ENCODE data around the gene PRDM10. TPM values are rescaled to one million over a fixed set of nuclear protein-coding genes. Genes with fewer than 3 reads are reported as not detected.
"Not testable (repeated sequence)": the region's sequence is repeated elsewhere in the genome, so short reads cannot be mapped to it uniquely, and the experiment has no call there.

Gene PRDM10
- polyA plus RNA-seq, 4 donors = 8.3 to 10.8 (median 10.3) TPM

DNA sequence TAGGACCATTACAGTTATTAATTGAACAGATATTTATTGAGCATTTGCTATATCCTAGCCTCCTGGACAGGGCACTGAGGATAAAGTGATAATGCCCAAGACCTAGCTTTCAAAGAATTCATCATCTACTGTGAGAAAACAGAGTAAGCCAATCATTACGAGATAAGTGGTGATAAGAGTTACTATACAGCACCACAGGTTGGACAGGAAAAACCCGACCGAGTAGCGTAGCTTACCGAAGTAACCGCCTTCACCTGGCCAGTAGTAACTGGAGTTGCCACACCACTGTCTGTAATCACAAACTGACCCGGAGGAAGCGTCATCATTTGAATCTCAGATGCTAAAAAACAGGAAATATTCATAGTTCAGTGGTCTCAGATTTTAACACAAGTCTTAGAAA is 97.2 kb downstream of the PRDM10 start:
- no peak for DNase-seq (ENCODE audit: low read depth in 4 of 4, low spot score in 3 of 4)

DNA sequence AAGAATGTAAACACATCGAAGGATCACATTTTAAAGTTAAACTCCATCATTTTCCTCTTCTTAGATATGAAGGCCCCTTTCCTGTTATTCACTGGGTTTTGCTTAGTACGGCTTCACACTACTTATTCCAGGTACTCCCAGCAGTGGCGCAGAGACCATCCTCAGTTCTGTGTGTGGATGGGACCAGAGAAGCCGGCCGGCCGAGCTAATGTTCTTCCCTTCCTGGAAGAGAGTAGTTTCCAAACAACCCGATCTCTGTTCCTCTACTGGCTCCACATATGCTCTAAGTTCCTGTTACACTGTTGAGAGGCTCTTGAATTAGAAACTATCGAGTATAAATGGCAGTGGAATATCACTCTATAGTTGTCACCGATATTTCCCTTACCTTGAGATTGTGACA is 106.6 kb downstream of the PRDM10 start:
- no peak for DNase-seq (ENCODE audit: low read depth in 4 of 4, low spot score in 3 of 4)

DNA sequence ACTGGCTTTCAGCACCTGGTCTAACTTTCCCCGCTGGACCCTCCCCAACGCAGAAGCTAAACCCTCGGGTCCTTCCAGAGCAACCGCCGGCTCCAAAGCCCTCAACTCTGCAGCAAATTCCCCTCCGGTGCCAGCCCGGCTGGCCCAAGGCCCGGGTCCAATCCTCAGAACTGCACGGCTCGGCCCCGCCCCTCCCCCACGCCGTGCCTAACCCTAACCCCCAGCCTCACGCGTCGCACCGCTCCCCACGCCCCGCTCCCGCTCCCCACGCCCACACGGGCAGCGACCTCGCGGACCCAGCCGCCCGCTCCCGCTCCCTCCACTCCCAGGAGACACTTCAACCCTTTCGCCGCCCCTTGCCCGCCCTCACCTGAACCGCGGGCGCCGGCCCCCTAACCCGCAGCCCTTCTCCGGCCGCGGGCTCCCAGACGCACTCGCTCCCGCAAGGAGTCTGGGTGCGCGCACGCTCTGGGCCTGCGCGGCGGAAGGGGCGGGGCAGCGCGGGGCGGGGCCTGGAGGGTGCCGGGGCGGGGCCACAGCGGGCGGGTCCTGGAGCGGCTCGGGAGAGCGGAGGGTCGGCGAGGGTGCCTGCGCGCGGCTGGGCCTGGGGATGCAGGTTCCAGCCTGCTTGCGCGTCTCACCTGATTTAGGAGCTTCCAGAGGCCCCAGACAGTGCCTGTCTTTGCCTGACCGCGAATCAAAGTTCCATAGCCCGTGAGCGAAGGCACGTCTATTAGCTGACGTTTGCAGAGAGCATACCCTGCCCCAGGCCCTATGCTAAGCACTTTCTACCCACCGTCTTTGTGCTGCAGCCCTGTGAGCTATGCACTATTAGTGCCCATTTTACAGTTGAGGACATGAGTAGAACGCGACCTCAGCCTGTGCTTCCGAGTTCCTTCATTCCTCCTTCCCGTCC is 107.3 kb downstream of the PRDM10 start, which contains the start of gene NFRKB:
TSS of gene NFRKB (minus strand) at position 453 of the 916 bp plus-strand sequence. CDS start 2,729 bp downstream, outside the sequence.
- DNase-seq (ENCODE audit: low read depth in 4 of 4, low spot score in 3 of 4) = peak; percentile 67 to 75 (median 72)

DNA sequence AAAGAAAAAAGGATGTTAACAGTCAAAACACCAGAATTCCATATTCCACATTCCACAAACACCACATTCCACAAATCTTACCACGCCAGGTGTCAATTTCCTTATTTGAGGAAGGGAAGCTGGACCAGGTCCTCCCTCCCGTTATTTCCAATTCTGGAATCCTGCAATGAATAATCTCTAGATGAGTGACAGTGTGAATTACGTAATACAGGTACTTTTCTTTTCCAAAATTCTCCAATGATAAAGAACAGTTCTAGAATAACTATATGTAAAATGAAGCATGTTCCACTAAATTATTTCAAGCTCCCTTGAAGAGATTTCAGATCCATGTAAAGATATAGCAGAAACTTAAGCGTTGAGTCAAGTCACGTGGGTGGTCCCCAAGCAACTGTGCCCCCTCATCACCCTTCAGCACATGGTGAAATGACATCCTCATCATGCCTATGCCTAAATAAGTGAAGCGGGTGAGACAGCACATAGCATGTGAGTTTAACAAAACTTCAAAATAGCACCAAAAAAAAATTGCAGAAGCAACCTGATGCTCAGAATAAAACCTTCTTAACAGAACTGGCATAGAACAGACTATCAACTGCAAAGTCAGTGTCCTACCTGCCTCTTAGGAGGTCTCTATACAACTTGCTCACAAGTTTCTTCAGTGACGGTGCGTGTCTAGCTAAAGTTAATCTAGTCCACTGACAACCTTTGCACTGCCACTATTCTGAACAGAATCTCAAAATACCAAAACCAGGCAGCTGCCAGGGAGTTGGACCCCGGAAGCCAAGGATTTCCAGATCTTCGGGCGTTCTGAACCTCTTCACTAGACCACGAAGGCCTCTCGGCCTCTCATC is 108.1 kb downstream of the PRDM10 start:
- DNase-seq (ENCODE audit: low read depth in 4 of 4, low spot score in 3 of 4) = peak in 2 of 4 donors; percentile 7 to 10

DNA sequence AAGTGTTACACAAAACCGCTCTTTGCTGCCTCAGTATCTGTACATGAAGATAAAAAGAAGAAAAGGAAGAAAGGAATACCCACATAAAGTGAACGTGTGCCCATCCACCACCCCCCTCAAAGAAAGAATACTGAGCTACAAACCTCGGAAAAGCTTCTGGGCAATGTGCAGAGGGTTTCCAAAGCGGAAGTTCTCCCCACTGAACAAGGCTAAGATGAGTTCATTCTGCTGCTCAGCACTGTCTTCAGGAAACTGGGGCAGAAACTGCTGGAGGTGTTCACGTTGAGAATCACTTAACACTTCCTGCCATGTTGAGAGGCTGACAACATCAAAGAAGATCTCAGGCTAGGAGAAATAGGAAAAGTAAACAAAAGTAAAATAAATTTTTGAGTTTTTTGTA is 114.2 kb downstream of the PRDM10 start:
- no peak for DNase-seq (ENCODE audit: low read depth in 4 of 4, low spot score in 3 of 4)

DNA sequence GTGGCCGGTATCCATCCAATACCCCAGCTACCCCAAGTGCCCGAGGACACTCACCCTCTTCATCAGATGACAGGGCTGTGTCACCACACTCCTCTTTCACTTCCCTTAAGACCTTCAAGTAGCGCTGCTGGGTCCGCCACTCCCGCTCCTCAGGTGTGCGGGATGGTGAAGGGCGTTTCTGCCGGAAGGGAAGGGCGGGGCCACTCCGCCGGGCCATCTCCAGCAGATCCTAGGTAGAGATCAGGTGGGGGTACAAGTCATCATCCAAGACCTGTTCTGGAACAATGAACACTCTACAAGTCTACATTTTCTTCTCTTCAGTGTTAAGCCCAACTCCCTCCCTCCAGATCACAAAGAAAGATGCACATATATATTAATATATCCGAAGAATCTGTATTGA is 117.3 kb downstream of the PRDM10 start:
- DNase-seq (ENCODE audit: low read depth in 4 of 4, low spot score in 3 of 4) = no peak

DNA sequence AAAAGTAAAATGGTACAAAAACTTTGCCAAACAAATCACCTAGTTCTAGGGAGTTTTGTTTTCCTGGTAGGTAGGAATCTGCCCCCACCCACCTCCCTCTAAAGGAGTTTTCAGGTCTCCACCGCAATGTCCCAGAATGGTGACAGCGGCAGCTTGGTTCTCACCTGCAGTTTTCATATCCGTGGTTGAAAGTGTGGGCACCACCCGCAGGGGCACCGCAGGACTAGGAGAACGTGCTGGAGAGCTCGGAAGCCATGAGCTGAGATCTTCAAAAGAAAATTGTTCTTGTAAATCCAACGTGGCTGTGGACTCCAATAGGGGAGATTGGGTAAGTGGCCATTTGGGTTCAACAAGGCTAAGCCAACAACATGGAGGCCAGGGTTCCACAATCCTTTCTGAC is 118.1 kb downstream of the PRDM10 start:
- DNase-seq (ENCODE audit: low read depth in 4 of 4, low spot score in 3 of 4) = no peak

DNA sequence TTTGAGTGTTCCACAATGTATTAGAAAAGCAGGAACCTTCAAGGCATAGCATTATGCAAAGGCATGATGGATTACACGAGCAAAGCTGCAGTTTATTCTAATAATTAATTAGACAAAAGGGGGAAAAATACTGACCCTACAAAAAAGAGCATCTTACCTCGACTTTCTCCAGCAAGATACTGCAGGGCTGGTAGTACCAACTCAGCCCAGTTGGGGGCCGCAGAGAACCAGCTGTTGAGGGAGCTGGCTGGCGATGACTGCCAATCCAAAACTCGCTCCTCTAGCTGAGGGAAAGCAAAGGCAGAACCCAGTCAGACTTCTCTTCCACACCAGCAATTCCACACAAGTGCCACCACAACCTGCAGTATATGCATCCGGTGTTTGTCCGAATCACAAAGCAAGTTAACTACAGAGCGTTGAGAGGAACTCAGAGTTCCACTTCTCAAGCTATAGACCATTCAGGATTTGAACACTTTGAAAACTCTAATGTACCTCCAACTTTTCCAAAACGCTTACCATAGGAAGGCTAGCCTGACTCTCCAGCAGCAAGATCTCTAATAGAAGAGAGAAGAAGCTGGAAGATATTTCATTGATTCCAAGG is 121.0 kb downstream of the PRDM10 start:
- DNase-seq (ENCODE audit: low read depth in 4 of 4, low spot score in 3 of 4) = no peak

DNA sequence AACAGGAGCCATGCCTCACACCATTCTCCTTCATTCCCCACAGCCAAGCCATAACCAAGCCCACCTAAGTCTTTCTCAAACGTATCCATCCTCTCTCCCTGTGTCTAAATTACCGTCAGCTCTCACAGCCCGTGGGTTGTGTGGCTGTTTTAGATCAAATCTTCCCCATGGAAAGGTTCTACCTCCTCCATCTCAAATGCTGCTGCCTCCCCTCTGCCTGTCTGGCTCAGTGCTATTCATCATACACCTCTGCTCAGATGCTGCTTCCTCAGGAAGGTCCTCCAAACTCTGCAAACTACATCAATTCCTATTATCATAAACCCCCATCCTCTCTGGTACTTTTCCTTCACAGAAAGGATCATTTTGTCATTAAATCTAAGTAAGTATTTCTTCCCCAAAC is 122.3 kb downstream of the PRDM10 start:
- no peak for DNase-seq (ENCODE audit: low read depth in 4 of 4, low spot score in 3 of 4)

DNA sequence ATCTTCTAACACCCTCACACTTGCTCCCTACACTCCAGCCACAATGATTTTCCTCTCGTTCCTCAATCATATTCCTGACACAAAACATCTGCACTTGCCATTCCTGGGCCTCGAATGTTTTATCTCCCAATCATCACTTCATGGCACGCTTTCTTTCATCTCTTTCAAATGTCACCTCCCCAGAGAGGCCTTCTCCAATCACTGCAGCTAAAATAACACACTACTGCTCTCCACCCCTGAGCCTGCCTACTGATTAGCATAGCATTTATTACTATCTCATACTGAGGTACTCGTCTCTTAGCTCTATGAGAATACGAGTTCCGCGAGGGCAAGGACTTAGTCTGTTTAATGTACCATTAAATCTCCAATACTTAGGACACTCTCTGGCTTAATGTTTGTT is 130.7 kb downstream of the PRDM10 start:
- no peak for DNase-seq (ENCODE audit: low read depth in 4 of 4, low spot score in 3 of 4)

DNA sequence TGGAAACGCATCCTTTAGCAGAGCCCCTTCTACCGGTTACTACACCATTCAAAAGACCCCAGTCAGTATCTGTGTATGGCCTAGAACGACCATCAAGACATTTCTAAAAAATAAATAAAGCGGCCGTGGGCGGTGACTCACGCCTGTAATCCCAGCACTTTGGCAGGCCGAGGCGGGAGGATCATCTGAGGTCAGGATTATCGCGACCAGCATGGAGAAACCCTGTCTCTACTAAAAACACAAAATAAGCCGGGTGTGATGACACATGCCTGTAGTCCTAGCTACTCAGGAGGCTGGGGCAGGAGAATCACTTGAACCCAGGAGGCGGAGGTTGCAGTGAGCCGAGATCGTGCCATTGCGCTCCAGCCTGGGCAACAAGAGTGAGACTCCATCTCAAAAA is 134.0 kb downstream of the PRDM10 start:
- not testable (repeated sequence) for DNase-seq (ENCODE audit: low read depth in 4 of 4, low spot score in 3 of 4)

DNA sequence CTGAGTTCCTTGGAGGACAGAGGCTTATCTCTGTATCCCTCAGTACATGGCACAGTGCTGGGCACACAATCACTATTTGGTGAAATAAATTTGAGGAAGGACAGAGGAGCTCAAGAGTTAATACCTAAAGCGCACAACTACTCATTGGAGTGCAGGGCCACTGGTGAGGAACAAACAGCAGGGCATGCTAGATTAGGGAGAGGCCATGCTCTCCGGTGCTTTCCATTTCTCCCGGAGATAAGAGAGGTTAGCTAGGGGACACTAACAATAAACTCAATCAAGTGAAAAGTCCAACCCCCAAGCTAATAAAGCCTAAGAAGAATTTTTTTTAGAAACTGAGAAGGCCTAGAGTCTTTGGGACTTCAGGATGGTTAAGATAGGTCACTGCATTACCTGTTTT is 136.3 kb downstream of the PRDM10 start:
- DNase-seq (ENCODE audit: low read depth in 4 of 4, low spot score in 3 of 4) = no peak

DNA sequence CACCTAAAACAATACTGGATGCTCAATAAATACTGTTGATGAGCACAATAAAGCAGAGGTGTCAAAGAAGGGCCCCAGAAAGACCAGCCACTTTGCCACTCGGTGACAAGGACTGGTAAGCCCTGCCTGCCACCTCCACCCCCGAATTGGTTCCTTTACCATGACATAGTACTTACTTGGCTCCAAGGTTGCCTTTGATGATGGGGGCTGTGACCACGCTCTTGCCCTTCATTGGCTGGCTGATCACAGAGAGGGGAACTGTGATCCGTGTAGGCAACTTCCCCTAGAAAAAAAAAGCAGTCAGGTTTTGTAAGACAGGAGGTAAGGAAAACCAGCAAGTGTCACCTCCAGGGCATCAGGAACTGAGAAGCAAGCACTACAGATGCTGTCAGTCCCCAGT is 136.9 kb downstream of the PRDM10 start:
- DNase-seq (ENCODE audit: low read depth in 4 of 4, low spot score in 3 of 4) = no peak

DNA sequence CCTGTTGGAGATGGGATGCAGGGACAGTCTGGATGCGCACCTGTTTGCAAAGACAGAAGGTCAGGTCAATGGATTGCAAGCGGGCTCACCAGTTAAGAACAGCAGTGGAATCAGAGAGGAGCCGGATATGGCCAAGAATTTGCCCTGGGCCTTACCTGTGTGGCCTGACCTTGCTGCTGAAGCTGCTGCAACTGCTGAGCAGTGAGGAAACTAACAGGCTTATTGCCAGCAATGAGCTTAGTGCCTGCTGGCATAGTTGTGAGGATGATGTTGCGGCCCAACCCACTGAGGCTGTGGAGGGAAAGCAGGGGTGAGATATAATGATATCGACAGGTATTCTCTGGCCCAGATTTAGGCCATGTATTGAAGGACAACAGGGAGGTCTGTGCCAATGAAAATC is 137.8 kb downstream of the PRDM10 start:
- no peak for DNase-seq (ENCODE audit: low read depth in 4 of 4, low spot score in 3 of 4)

DNA sequence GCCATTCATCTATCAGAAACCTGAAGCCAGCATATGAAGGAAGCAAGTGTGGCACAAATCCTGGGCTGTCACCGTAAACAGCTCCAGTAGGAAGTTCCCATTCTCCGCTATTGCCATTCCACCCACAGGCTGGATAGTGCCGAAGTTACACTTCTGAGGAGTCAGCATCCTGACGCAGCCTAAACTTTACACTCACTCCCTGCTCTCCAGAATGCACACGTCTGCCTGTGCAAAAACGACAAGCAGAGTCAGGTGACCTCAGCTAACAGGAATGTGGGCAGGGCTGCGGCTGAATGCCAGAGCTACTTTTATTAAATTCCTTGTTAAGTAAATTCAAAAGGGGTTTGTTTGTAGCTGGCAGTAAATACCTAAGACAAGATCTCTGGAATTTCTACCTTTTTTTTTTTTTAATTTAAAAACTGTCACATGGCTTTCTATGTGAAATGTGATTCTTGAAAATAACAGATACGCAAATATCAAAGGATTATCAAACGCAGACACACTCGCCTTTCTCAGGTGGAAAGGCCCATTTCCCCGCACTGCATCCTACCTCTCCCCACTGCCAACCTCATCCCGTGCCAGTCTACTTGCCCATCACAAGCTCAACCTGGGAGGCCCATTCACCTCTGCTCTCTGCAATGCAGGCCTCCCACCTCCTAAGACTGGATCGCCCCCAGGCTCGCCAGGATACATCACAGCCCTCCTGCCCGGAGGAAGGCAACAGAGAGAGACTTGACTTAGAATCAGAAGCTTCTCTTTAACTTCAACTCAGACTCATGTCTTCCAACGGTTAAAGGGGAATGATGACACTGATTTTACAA is 140.7 kb downstream of the PRDM10 start:
- peak; percentile 39 to 80 (median 74) for DNase-seq (ENCODE audit: low read depth in 4 of 4, low spot score in 3 of 4)

DNA sequence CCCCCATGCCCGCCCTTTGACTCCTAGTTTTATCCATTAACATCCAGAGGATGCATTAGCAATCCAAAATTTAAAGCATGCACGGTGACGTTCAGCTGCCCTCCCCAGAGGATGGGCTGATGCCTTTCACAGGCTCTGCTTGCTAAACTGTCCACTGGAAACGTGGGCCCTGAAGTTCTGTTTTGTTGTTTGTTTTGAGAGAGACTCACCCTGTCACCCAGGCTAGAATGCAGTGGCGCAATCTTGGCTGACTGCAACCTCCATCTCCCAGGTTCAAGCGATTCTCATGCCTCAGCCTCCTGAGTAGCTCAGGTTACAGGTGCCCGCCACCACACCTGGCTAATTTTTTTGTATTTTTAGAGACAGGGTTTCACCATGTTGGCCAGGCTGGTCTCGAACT is 146.6 kb downstream of the PRDM10 start:
- DNase-seq (ENCODE audit: low read depth in 4 of 4, low spot score in 3 of 4) = no peak

DNA sequence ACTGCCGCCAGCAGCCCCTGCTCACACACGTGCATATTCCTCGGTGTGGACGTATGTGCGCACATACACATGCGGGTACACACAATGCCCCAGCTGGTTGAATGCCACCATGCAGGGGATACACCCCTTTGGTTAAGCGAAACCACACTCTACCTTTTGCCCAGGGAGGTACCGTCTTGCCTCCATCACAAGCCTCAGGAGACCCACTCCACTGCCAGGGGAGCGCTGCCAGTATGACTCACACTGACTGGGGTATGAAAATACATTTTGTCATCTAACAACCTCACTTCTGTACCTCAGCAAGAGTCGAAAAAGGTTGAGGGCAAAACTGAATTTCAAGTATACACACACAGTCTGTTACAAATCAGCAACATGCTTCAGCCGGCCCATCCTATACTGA is 147.5 kb downstream of the PRDM10 start:
- DNase-seq (ENCODE audit: low read depth in 4 of 4, low spot score in 3 of 4) = no peak

DNA sequence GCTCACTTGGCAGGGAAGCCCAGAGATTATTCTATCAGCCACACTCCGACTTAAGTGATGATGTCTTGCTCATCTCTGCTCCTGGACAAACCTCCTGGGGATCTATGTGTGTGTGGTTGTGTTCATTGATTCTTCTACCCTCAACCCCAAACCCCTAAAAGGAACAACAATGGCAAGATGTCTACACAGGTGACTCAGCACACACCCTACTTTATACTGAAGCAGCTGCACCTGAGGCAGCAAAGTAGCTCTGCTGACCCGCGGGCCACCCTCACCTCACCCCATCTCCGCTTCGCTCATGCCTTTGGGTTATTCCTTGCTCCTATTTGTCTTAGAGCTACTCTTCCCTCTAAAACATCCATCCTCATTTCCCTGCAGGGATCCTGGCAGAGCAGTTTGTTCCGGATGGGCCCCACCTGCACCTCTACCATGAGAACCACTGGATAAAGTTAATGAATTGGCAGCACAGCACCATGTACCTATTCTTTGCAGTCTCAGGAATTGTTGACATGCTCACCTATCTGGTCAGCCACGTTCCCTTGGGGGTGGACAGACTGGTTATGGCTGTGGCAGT is 148.3 kb downstream of the PRDM10 start:
- DNase-seq (ENCODE audit: low read depth in 4 of 4, low spot score in 3 of 4) = no peak

DNA sequence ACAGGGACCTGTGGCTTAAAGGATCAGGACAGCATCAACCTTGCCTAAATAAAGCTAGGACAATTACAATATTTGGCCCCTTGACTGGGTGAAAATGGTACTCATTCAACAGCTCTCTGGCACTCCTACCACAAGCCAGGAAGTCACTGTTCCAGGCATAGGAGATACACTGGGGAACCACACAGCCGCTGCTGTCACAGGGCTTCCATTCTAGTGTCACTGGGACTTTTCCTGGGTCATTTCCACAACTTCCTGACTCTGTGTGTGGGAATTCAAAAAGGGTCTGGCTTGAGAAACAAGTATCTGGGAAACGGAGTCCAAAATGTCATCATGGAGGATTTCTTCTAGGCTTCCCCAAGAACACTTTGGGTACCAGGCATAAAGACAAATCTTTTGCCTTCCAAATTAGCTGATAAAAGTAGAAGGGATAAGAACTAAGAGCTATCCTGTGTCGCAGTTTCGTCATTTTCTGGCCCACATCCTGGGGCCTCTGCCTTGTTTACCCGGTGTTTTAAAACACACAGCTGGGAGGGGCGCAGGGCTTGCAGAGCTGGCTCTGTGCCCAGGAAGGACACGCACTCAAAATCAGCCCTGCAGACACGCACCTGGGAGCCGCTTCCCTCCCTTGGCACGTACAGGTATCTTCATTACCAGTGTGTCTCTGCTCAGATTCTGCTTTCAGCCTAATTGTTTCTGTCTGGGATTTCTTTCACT is 149.0 kb downstream of the PRDM10 start:
- peak in 1 of 4 donors; percentile 24 for DNase-seq (ENCODE audit: low read depth in 4 of 4, low spot score in 3 of 4)

All from right renal pelvis (tissue), 4 donors.